Peyer's patch (tissue), 4 donors: Measurements from ENCODE around the gene ECHS1. TPM values are rescaled to one million over a fixed set of nuclear protein-coding genes. Genes with fewer than 3 reads are reported as not detected.

Experiments
- DNase-seq, 3 donors: peaks; one replicate each; pipeline ENCODE4 v3.0.0-alpha.2; 2017 to 2019
- H3K27ac ChIP-seq, 4 donors: fragments of 200-600 bp; sonication (generic); one replicate each; pipeline ENCODE4 v1.5.1; 2016 to 2019
- H3K27me3 ChIP-seq, 2 donors: fragments of 200-600 bp; sonication (generic); one replicate each; pipeline ENCODE4 v1.5.1; 2019
- H3K36me3 ChIP-seq, 3 donors: fragments of 200-600 bp; sonication (generic); one replicate each; pipeline ENCODE4 v1.5.1; 2016 to 2019
- H3K4me1 ChIP-seq, 4 donors: fragments of 200-600 bp; sonication (generic); one replicate each; pipeline ENCODE4 v1.5.1; 2016 to 2019
- H3K4me3 ChIP-seq, 4 donors: fragments of 200-600 bp; sonication (generic); 1 replicate in 3 of 4; 2 replicates in 1 of 4; pipeline ENCODE4 v1.5.1; 2016 to 2019; ENCODE audit warnings: mild to moderate bottlenecking in 1 of 4
- H3K9me3 ChIP-seq, 4 donors: fragments of 200-600 bp; sonication (generic); one replicate each; pipeline ENCODE4 v1.5.1; 2016 to 2019; ENCODE audit warnings: mild to moderate bottlenecking in 1 of 4
- CTCF ChIP-seq, 6 experiments: fragments of 450-650 bp in 4 of 6; fragments of 200-600 bp in 2 of 6; sonication (generic) in 1 of 6; IDR thresholded peaks; one replicate each; pipeline ENCODE4 v1.5.1; 2017 to 2019; ENCODE audit warnings: antibody characterized with exemption in 6 of 6, mild to moderate bottlenecking in 3 of 6, moderate library complexity in 1 of 6
- POLR2A ChIP-seq, 2 donors: fragments of 450-650 bp; IDR thresholded peaks; one replicate each; pipeline ENCODE4 v1.5.1; 2017; ENCODE audit warnings: antibody characterized with exemption in 2 of 2, mild to moderate bottlenecking in 2 of 2, moderate library complexity in 2 of 2
- total RNA-seq, 4 donors: library from RNA; depleted of rRNA; stranded (reverse); fragments of >200 nt; gene quantifications; one replicate each; pipeline ENCODE4 v1.1.0, GENCODE V29; 2016

Gene ECHS1
- 100 to 1,000 TPM in 3 of 4 donors, 10 to 100 TPM in 1; 87.5 to 211 (median 172) TPM for total RNA-seq

DNA sequence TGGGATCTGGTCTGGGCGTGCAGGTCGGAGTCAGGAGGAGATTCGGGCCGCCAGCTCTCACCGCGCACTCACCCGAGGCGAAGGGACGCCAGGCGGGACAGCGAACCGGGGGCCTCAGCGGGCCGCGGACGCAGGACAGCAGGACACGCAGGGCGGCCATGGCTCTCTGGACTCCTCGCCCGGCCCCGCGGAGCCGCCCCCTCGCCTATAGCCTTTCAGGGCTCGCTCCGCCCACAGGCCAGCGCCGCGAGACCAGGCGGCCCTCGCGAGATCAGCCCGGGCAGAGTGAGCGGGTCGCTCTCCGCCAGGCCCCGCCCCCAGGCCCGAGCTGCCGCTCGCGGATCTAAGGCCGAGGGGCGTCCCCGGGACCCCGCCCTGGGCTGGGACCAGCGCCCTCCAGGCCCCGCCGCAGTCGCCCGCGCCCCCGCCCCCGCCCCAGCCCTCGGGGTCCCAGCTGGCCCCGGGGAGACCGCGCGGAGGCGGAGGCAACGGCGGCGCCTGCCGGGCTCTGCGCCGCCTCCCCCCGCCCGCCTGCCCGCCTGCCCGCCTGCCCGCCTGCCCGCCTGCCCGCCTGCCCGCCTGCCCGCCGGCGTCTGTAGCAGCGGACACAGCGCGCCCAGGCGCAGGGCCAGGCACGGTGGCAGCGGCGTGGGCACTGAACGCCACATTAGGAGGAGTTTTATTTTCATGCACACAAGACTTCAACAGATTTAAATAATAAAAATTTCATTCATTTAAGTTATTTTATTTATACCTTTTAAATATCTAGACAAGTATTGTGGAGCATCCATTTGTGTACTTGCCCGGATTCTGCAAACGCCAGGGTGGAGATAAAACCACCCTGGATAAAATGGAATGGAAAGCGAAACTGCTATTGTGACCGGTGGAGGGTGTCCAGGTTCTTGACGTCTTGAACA is at the start of gene ECHS1:
Gene ECHS1 (minus strand): TSS at position 181 of the 917 bp plus-strand sequence. CDS start 21 bp downstream, at position 160.
- H3K27me3 ChIP-seq: no peaks in the 10 kb centered on the region
- peak; percentile 95 to 98 (median 97) for DNase-seq
- peak within 1 kb of the TSS; percentile 87 to 99 (median 92) for H3K27ac ChIP-seq
- H3K36me3 ChIP-seq: peaks cover 0 to 28% (median 0%) of the 10 kb centered on the region in 3 donors
- TF ChIP-seq CTCF (IDR thresholded peaks at IDR 0.05) (no peak), POLR2A (IDR thresholded peaks at IDR 0.05) (peak; percentile 77 to 78)
- H3K9me3 ChIP-seq: no peaks in the 10 kb centered on the region
- H3K4me3 ChIP-seq: peak within 1 kb of the TSS; percentile 85 to 99 (median 90)
- peaks cover 0 to 29% (median 10%) of the 10 kb centered on the region in 4 donors for H3K4me1 ChIP-seq

GRCh38 chr10:133422223-133422806 is 49.2 kb upstream of the ECHS1 start:
- Histone ChIP-seq H3K27me3 (peaks cover 0 to 3% of the 10 kb centered on the region in 2 donors), H3K9me3 (no peaks in the 10 kb centered on the region), H3K36me3 (peaks cover 0 to 29% (median 0%) of the 10 kb centered on the region in 3 donors), H3K27ac (no peak overlapping the region), H3K4me3 (no peak overlapping the region), H3K4me1 (peaks cover 0 to 8% (median 0%) of the 10 kb centered on the region in 4 donors)
- no peak for DNase-seq
- TF ChIP-seq POLR2A (IDR thresholded peaks at IDR 0.05): no peak
- TF ChIP-seq CTCF (IDR thresholded peaks at IDR 0.05): no peak

DNA sequence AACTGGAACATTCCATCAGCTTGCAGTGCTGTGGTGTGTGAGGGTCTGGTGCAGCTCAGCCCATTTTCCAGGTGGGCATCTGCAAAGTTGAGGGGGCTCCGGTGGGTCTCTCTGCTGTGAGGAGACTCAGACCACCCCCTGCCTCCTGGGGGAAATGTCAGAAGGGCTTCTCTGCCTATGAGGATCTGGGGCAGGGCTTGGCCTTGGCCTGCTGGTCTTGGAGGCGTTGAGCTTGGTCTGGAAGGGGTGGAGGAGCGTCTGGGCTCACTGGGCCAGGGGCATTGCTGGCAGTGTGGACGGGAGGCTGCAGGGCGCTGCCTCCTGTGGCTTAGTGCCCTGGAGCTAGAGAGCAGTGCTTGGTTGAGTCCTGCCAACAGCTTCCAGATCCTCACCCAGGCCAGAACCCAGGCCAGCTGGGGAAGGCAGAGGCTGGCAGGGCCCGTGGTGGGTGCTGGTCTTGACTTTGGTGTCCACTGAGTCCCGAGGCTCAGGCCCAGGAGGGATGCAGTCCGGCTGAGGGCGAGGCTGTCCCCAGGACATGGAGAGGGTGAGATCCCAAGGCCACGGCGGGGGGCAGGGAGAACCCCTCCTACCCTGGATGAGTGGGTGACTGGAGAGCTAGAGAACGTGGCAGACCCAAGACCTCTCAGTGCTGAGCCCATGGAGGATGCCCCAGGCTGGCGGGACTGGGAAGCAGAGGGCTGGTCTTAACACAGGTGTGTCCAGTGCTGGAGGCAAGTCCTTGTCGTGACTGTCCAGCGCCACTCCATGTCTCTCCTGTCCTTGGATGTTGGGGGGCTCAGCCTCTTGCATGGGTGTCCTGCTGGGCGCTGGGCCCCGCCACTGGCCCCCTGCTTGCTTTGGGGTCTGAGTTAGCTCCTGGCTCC is 48.4 kb upstream of the ECHS1 start:
- peaks cover 0 to 8% (median 0%) of the 10 kb centered on the region in 4 donors for H3K4me1 ChIP-seq
- no peak overlapping the region for H3K4me3 ChIP-seq
- peaks cover 0 to 3% of the 10 kb centered on the region in 2 donors for H3K27me3 ChIP-seq
- H3K27ac ChIP-seq: no peak overlapping the region
- H3K36me3 ChIP-seq: peaks cover 0 to 29% (median 0%) of the 10 kb centered on the region in 3 donors
- H3K9me3 ChIP-seq: no peaks in the 10 kb centered on the region
- TF ChIP-seq POLR2A (IDR thresholded peaks at IDR 0.05) (no peak), CTCF (IDR thresholded peaks at IDR 0.05) (no peak)
- peak in 1 of 3 donors; percentile 43 for DNase-seq

- H3K9me3 ChIP-seq: no peaks in the 10 kb centered on the region
- H3K4me1 ChIP-seq: peaks cover 0 to 8% (median 0%) of the 10 kb centered on the region in 4 donors
- no peak overlapping the region for H3K4me3 ChIP-seq
- no peak overlapping the region for H3K27ac ChIP-seq
- H3K36me3 ChIP-seq: peaks cover 0 to 34% (median 0%) of the 10 kb centered on the region in 3 donors
- no peak for TF ChIP-seq POLR2A (IDR thresholded peaks at IDR 0.05)
- TF ChIP-seq CTCF (IDR thresholded peaks at IDR 0.05): no peak
- DNase-seq: no peak
- peaks cover 0 to 3% of the 10 kb centered on the region in 2 donors for H3K27me3 ChIP-seq
These were observed 47.4 kb upstream of the ECHS1 start for GRCh38 chr10:133420579-133420978.

GRCh38 chr10:133420028-133420427 is 46.9 kb upstream of the ECHS1 start:
- Histone ChIP-seq H3K9me3 (no peaks in the 10 kb centered on the region), H3K27me3 (peaks cover 0 to 3% of the 10 kb centered on the region in 2 donors), H3K27ac (no peak overlapping the region), H3K4me1 (peaks cover 0 to 8% (median 0%) of the 10 kb centered on the region in 4 donors), H3K4me3 (no peak overlapping the region), H3K36me3 (peaks cover 0 to 39% (median 0%) of the 10 kb centered on the region in 3 donors)
- no peak for TF ChIP-seq CTCF (IDR thresholded peaks at IDR 0.05)
- TF ChIP-seq POLR2A (IDR thresholded peaks at IDR 0.05): no peak
- DNase-seq: no peak
